Ureter (tissue), 1 donor: ENCODE results near the gene SOX4. TPM values are rescaled to one million over a fixed set of nuclear protein-coding genes. Genes with fewer than 3 reads are reported as not detected.

ENCODE experiments used
- DNase-seq: peaks from one replicate; pipeline ENCODE4 v3.0.0-alpha.2; 2020; ENCODE audit warnings: low spot score
- total RNA-seq: library from RNA; stranded (reverse); gene quantifications from one replicate; pipeline ENCODE4 v1.2.4, GENCODE V29; 2023
- donor health status: DM: yes; HTN: yes; CAD: no.

The SOX4 gene
- total RNA-seq, 1 donor from 2014 or later: 30.3 TPM

DNA sequence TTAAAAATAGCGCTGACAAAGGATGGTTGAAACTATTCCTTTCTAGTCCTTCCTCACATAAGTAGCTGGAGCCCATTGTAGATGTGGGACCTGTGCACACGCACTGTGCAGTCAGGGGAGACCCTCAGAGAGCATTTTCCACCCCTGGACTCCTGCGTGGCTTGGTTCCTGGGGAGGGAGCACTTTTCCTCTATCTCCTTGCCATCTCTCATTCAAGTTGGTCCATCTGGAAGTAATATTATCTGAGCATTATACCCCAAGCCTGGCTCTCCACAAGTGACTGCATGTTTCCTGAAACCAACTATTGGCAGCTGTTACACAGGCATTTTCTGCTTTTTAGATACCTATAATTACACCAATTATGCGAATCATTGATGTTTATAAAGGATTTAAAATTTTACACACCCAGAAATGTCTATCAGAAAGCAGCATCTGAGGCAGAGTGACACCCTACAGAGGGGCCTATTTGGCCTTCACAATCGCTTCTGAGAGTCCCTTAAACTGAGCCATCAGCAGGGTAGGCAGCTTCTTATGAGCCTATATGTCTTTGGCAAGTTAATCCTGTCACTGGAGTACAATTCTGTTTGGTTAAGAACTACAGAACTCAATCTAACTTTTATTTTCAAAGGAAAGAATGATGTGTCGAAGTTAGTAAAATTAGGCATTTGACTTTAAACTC, 18.7 kb downstream of the SOX4 start:
- no peak for DNase-seq

GRCh38 chr6:21613809-21614208, 20.3 kb downstream of the SOX4 start:
- no peak for DNase-seq

DNA sequence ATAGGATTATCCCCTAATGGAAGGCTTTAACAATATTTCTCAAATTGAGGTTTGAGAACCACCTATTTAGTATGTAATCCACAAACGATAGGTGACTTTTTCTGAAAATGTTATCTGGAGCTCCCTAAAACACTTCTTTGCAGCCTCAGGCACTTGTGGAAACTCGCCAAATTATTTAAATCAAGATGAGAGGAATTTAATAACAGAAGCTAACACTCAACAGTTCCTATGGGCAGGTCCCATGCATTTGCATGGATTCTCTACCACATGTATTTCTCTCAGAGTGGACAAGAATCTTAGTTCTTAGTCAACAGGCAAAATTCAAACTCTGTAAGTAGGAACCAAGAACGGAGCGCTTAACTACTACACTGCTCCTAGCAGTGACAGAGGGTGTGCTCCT, 20.7 kb downstream of the SOX4 start:
- no peak for DNase-seq

DNA sequence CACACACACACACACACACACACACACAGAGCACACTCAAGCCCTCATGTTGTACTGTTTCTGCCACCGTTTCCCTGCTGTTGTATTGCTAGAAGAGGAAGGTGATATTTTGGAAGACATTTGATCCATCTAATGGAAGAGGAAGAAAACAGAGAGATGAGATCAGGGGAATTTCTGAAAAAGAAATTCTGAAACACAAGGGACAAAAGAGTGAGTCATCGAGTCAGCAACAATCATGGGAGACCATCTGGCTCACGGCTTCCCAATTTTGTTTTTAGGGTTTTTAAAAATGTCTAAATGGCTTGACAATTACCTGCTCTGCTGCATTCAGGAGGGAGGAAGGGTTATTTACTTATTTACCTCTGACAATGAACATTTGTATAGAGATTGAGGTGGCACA, 22.0 kb downstream of the SOX4 start:
- no peak for DNase-seq

DNA sequence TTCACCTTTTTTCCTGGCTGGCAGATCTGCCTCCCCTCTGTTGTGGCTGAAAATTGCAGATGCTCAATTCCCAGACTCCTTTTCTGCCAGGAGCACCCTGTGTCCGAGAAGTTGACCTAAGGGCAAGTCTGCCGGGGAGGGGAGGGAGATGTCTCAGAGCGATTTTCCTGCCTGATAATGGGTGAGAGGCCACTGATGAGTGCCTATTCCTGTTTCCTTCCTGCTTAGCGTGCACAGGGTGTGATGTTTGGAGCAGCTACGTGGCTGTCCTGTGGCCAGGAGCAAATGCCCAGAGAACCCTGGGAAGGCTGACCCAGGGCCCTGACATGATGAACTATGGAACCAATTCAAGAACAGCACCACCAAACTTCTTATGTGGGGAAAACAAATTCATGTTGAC, 22.5 kb downstream of the SOX4 start:
- no peak for DNase-seq

GRCh38 chr6:21625642-21626041, 32.1 kb downstream of the SOX4 start:
- no peak for DNase-seq

DNA sequence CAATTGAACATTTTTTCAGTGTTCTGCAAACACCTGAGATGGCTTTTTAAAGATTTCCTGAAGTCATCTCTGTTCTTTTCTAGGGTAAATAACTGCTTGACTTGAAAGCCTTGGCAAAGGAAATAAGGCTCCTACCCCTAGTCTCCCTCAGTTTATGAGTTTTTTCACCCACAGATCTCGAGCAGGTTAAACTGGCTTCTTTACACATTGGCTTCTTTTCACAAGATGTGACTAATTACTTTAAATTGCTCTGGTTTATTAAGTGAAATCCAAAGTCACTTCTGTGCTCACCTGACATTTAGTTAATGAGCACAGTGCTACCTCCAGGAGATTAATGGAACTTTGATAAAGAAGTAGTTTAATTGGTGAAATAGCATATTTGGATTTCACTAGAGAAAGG, 33.2 kb downstream of the SOX4 start:
- no peak for DNase-seq

DNA sequence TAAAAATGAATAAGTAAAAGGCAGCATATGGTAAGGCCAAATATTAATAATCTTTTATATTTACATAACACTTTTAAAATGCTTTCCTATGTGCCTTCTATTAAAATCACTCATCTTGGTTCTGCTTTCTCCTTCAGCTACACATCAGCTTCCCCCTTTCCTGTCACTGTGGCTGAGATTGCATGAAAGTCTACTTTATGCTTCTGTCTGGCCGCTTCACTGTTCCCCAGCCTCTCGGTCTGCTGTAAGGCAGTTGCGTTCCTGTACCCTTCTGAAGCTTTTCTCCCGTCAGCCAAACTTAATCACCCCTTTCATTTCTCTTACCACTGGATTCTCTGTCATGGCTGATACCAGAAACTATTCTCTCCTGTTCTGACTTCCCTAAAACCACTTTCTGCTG, 34.6 kb downstream of the SOX4 start:
- no peak for DNase-seq

GRCh38 chr6:21633511-21634109, 40.1 kb downstream of the SOX4 start:
- DNase-seq: no peak

- DNase-seq: no peak
Observed at GRCh38 chr6:21634582-21634981, 41.0 kb downstream of the SOX4 start.

GRCh38 chr6:21636876-21637275, 43.3 kb downstream of the SOX4 start:
- no peak for DNase-seq

DNA sequence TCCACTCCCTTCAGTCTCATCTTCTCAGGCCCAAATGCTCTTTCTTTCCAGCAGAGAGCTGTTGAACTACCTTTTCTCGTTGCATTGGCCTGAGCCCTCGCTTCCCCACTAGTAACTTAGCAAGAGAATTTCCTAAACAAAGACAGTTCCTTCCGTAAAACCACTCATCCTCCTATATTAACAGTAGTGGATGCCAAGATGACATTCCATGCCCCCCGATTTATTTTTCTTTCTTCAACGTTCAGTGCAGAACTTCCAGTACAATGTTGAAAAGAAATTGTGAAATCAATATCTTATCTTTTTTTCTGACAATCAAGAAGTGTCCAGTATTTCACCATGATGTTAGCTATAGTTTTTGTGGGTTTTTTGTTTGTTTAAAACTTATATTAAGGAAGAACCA, 45.8 kb downstream of the SOX4 start:
- DNase-seq: no peak
